HEK293T (cell line): ENCODE results near the gene LTBP4.

Source experiments
- ARNT ChIP-seq: fragments of 450-650 bp; IDR thresholded peaks from 2 replicates; pipeline ENCODE4 v1.6.1; 2017; ENCODE audit warnings: mild to moderate bottlenecking
- BHLHE40 ChIP-seq: fragments of 450-650 bp; IDR thresholded peaks from 2 replicates; pipeline ENCODE4 v1.6.1; 2016; ENCODE audit warnings: mild to moderate bottlenecking, moderate library complexity, borderline replicate concordance
- CTBP1 ChIP-seq: fragments of 450-650 bp; IDR thresholded peaks from 2 replicates; pipeline ENCODE4 v1.6.1; 2016; ENCODE audit warnings: borderline replicate concordance
- ELF4 ChIP-seq: fragments of 450-650 bp; IDR thresholded peaks from 2 replicates; pipeline ENCODE4 v1.6.1; 2017; ENCODE audit warnings: antibody characterized with exemption
- FOXM1 ChIP-seq: fragments of 450-650 bp; IDR thresholded peaks from 2 replicates; pipeline ENCODE4 v1.6.1; 2017; ENCODE audit warnings: mild to moderate bottlenecking, borderline replicate concordance
- L3MBTL2 ChIP-seq: fragments of 450-650 bp; conservative IDR thresholded peaks from 2 replicates; pipeline ENCODE4 v1.6.1; 2016; ENCODE audit warnings: mild to moderate bottlenecking
- LEF1 ChIP-seq: fragments of 450-650 bp; IDR thresholded peaks from 2 replicates; pipeline ENCODE4 v1.6.1; 2017; ENCODE audit warnings: mild to moderate bottlenecking, borderline replicate concordance
- NFRKB ChIP-seq: fragments of 450-650 bp; IDR thresholded peaks from 2 replicates; pipeline ENCODE4 v1.6.1; 2016; ENCODE audit warnings: mild to moderate bottlenecking, moderate library complexity
- PKNOX1 ChIP-seq: fragments of 450-650 bp; IDR thresholded peaks from 2 replicates; pipeline ENCODE4 v1.6.1; 2016
- SP1 ChIP-seq: fragments of 450-650 bp; IDR thresholded peaks from 2 replicates; pipeline ENCODE4 v1.6.1; 2017
- SUZ12 ChIP-seq: fragments of 450-650 bp; IDR thresholded peaks from 2 replicates; pipeline ENCODE4 v1.6.1; 2016; ENCODE audit warnings: mild to moderate bottlenecking
- TARDBP ChIP-seq: fragments of 450-650 bp; IDR thresholded peaks from 2 replicates; pipeline ENCODE4 v1.6.1; 2016

DNA sequence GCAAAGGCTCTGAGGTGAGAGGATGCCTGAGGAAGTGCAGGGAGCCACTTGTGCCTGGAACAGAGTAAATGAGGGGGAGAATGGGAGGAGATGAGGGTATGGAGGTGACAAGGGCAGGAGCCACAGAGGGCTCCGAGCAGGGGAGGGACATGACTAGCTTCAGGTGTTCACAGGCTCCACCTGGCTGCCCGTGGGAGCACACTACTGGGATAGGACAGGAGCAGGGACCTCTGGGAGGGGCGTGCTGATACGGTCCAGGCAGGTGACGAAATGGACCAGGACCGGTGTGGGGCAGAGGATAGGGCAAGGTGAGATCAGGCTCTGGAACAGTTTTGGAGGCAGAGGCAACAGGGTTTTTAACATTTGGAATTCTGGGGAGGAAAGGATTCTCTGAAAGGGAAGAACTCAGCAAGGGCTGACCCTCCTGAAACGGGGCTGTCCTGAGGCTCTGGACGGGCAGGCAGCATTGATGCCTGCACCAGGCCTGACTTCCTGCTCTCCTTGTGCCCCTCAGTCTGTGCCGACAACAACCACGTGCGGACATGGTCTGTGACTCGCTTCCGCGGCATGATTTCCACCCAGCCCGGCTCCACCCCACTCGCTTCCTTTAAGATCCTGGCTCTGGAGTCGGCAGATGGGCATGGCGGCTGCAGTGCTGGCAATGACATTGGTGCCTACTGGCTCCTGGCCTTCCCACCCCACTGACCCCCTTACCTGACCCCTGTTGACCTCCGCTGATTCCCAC lies 12.9 kb upstream of the LTBP4 start:
- no peak for TF ChIP-seq BHLHE40
- no peak for TF ChIP-seq NFRKB
- no peak for TF ChIP-seq ELF4
- no peak for TF ChIP-seq FOXM1
- no peak for TF ChIP-seq PKNOX1
- TF ChIP-seq ARNT, result no peak
- no peak for TF ChIP-seq TARDBP
- no peak for TF ChIP-seq SP1
- no peak for TF ChIP-seq CTBP1
- TF ChIP-seq SUZ12, result no peak
- TF ChIP-seq L3MBTL2, result no peak
- TF ChIP-seq LEF1, result no peak
